ENCODE results near the gene ZMYM2. TPM values are rescaled to one million over a fixed set of nuclear protein-coding genes. Genes with fewer than 3 reads are reported as not detected.

Gene ZMYM2
- total and polyA plus RNA-seq, 2 experiments from 2014 or later: 87.9 to 159 TPM

DNA sequence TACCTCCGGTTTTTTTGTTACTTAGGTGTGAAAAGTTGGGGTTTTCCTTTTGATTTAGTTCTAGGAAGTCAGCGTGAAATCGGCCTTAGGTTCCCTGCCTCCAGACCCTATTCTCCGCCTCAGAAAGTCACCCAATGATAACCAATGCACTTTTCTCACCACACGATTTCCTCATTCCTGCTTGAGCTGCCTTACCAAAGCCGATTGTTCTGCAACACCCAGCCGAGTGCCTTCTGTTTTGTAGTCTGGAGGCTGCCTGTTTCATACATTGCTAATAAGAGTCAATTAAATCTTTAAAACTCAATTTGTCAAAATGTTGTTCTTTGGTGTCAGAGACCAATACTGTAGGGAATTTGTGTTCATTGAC is 162.6 kb downstream of the ZMYM2 start:
- Histone ChIP-seq H3K27me3 (ENCODE audit: insufficient read depth) (no peaks in the 10 kb centered on the region), H2AFZ (no peak overlapping the region), H3K79me2 (replicated peaks; ENCODE audit: insufficient read depth) (no peaks in the 10 kb centered on the region), H3K4me1 (ENCODE audit: insufficient read depth) (peaks cover 9% of the 10 kb centered on the region), H3K4me2 (peak overlapping the region; percentile 35), H3K9me2 (ENCODE audit: insufficient read depth) (no peaks in the 10 kb centered on the region), H3K36me3 (ENCODE audit: insufficient read depth) (no peaks in the 10 kb centered on the region), H3K27ac (ENCODE audit: low read depth) (no peak overlapping the region), H3F3A (replicated peaks; ENCODE audit: low read depth) (peaks cover 14% of the 10 kb centered on the region), H3K4me3 (peak overlapping the region; percentile 28; the same call in 1 of the 2 replicates), H4K20me1 (replicated peaks; ENCODE audit: insufficient read depth) (no peaks in the 10 kb centered on the region)
- Mint-ChIP-seq H3K27ac (peak overlapping the region; percentile 68), H3K27me3 (ENCODE audit: insufficient read depth, low read depth, poor library complexity) (peaks cover 17% of the 10 kb centered on the region), H3K4me3 (peak overlapping the region; percentile 73), H3K4me1 (peaks cover 26% of the 10 kb centered on the region), H3K9me3 (no peaks in the 10 kb centered on the region), H3K36me3 (ENCODE audit: low read depth) (no peaks in the 10 kb centered on the region)
- ATAC-seq (no peak), DNase-seq (ENCODE audit: low spot score) (no peak)
- TF ChIP-seq EZH2phosphoT487 (IDR thresholded peaks at IDR 0.05; ENCODE audit: unreplicated experiment) (no peak), STAT1 (IDR thresholded peaks at IDR 0.05; ENCODE audit: unreplicated experiment) (no peak), CREB1 (CRISPR knock-in tag; IDR thresholded peaks at IDR 0.05; ENCODE audit: low read depth) (no peak), ZNF331 (CRISPR knock-in tag; IDR thresholded peaks at IDR 0.05; ENCODE audit: low read depth) (no peak), JUNB (IDR thresholded peaks at IDR 0.05; ENCODE audit: unreplicated experiment) (no peak), ETS1 (IDR thresholded peaks at IDR 0.05) (no peak), EZH2 (IDR thresholded peaks at IDR 0.05; ENCODE audit: low read depth, unreplicated experiment) (no peak), POLR2AphosphoS5 (IDR thresholded peaks at IDR 0.05; ENCODE audit: low read depth) (no peak), REST (IDR thresholded peaks at IDR 0.05; ENCODE audit: unreplicated experiment) (no peak), ZNF114 (CRISPR knock-in tag; IDR thresholded peaks at IDR 0.05) (no peak), NANOG (IDR thresholded peaks at IDR 0.05; ENCODE audit: borderline replicate concordance) (no peak)
- TF ChIP-seq, protein P1, sequence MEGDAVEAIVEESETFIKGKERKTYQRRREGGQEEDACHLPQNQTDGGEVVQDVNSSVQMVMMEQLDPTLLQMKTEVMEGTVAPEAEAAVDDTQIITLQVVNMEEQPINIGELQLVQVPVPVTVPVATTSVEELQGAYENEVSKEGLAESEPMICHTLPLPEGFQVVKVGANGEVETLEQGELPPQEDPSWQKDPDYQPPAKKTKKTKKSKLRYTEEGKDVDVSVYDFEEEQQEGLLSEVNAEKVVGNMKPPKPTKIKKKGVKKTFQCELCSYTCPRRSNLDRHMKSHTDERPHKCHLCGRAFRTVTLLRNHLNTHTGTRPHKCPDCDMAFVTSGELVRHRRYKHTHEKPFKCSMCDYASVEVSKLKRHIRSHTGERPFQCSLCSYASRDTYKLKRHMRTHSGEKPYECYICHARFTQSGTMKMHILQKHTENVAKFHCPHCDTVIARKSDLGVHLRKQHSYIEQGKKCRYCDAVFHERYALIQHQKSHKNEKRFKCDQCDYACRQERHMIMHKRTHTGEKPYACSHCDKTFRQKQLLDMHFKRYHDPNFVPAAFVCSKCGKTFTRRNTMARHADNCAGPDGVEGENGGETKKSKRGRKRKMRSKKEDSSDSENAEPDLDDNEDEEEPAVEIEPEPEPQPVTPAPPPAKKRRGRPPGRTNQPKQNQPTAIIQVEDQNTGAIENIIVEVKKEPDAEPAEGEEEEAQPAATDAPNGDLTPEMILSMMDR (conservative IDR thresholded peaks at IDR 0.05; ENCODE audit: low read depth in 2 of 2): no peak
- TF ChIP-seq, protein P2, sequence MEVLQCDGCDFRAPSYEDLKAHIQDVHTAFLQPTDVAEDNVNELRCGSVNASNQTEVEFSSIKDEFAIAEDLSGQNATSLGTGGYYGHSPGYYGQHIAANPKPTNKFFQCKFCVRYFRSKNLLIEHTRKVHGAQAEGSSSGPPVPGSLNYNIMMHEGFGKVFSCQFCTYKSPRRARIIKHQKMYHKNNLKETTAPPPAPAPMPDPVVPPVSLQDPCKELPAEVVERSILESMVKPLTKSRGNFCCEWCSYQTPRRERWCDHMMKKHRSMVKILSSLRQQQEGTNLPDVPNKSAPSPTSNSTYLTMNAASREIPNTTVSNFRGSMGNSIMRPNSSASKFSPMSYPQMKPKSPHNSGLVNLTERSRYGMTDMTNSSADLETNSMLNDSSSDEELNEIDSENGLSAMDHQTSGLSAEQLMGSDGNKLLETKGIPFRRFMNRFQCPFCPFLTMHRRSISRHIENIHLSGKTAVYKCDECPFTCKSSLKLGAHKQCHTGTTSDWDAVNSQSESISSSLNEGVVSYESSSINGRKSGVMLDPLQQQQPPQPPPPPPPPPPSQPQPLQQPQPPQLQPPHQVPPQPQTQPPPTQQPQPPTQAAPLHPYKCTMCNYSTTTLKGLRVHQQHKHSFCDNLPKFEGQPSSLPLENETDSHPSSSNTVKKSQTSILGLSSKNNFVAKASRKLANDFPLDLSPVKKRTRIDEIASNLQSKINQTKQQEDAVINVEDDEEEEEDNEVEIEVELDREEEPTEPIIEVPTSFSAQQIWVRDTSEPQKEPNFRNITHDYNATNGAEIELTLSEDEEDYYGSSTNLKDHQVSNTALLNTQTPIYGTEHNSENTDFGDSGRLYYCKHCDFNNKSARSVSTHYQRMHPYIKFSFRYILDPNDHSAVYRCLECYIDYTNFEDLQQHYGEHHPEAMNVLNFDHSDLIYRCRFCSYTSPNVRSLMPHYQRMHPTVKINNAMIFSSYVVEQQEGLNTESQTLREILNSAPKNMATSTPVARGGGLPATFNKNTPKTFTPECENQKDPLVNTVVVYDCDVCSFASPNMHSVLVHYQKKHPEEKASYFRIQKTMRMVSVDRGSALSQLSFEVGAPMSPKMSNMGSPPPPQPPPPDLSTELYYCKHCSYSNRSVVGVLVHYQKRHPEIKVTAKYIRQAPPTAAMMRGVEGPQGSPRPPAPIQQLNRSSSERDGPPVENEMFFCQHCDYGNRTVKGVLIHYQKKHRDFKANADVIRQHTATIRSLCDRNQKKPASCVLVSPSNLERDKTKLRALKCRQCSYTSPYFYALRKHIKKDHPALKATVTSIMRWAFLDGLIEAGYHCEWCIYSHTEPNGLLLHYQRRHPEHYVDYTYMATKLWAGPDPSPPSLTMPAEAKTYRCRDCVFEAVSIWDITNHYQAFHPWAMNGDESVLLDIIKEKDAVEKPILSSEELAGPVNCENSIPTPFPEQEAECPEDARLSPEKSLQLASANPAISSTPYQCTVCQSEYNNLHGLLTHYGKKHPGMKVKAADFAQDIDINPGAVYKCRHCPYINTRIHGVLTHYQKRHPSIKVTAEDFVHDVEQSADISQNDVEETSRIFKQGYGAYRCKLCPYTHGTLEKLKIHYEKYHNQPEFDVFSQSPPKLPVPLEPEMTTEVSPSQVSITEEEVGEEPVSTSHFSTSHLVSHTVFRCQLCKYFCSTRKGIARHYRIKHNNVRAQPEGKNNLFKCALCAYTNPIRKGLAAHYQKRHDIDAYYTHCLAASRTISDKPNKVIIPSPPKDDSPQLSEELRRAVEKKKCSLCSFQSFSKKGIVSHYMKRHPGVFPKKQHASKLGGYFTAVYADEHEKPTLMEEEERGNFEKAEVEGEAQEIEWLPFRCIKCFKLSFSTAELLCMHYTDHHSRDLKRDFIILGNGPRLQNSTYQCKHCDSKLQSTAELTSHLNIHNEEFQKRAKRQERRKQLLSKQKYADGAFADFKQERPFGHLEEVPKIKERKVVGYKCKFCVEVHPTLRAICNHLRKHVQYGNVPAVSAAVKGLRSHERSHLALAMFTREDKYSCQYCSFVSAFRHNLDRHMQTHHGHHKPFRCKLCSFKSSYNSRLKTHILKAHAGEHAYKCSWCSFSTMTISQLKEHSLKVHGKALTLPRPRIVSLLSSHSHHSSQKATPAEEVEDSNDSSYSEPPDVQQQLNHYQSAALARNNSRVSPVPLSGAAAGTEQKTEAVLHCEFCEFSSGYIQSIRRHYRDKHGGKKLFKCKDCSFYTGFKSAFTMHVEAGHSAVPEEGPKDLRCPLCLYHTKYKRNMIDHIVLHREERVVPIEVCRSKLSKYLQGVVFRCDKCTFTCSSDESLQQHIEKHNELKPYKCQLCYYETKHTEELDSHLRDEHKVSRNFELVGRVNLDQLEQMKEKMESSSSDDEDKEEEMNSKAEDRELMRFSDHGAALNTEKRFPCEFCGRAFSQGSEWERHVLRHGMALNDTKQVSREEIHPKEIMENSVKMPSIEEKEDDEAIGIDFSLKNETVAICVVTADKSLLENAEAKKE (CRISPR knock-in tag; IDR thresholded peaks at IDR 0.05): no peak

Measured in GM23338 (cell line).